ENCODE measurements around the gene VASH1.

Gene VASH1

DNA sequence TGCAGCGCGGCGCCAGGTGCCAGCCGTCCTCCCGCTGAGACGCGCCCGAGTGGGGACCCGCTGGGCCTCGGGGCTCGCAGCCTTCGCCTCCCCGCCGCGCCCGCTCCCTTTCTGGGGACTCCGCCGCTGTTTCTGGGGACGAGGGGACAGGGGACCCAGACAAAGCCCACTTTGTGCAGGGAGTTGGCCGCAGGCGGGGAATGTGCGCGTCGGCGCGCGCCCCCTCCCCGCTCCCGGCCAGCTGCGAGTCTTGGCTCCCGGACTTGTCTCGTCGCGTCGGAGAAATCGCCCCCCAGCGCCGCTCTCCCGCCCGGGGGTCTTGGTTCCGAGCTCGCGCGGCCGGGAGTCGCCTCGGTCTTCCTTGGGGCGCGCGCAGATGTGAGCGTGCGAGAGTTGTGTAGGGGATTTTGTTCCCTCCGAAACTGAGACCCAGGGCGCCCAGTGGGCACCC lies 717 bp downstream of the VASH1 start:
- peaks cover 14% of the 10 kb centered on the region for H3K4me1 Mint-ChIP-seq

DNA sequence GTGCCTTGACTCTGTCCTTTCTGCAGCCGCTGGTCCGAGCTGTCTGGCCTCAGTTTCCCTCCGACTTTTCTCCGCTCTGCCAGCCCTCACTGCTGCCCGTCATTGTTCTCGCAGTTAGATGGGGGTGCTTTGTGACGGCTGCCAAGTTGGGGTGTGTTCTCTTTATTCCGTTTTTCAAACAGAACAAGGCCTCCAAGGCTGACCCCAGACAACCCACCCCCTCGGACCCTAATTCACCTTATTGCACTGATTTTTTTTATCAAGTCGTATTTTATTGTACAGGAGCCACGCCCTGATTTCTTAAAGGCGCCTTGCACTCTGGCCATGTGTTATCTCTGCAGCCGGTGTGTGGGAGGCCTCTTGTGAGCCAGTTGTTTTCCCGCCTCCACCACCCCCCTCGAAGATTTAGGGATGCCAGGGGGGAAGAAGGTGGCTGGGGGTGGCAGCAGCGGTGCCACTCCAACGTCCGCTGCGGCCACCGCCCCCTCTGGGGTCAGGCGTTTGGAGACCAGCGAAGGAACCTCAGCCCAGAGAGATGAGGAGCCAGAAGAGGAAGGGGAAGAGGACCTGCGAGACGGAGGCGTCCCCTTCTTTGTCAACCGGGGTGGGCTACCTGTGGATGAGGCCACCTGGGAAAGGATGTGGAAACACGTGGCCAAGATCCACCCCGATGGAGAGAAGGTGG lies 1.3 kb downstream of the VASH1 start:
- ATAC-seq (no peak), DNase-seq (no peak)
- H3K27me3 Mint-ChIP-seq, result peaks cover 52% of the 10 kb centered on the region
- no peaks in the 10 kb centered on the region for H3K36me3 Mint-ChIP-seq (ENCODE audit: low read depth)
- no peaks in the 10 kb centered on the region for H3K9me3 Mint-ChIP-seq
- peak overlapping the region; percentile 39 for H3K27ac Mint-ChIP-seq
- peaks cover 14% of the 10 kb centered on the region for H3K4me1 Mint-ChIP-seq
- peak overlapping the region; percentile 74 for H3K4me3 Mint-ChIP-seq

More for the DNA sequence above, 717 bp downstream of the VASH1 start:
- Mint-ChIP-seq H3K36me3 (ENCODE audit: low read depth) (no peaks in the 10 kb centered on the region), H3K9me3 (no peaks in the 10 kb centered on the region), H3K27me3 (peaks cover 52% of the 10 kb centered on the region), H3K4me3 (peak overlapping the region; percentile 74), H3K27ac (peak overlapping the region; percentile 39)
- ATAC-seq, result no peak
- DNase-seq, result no peak

DNA sequence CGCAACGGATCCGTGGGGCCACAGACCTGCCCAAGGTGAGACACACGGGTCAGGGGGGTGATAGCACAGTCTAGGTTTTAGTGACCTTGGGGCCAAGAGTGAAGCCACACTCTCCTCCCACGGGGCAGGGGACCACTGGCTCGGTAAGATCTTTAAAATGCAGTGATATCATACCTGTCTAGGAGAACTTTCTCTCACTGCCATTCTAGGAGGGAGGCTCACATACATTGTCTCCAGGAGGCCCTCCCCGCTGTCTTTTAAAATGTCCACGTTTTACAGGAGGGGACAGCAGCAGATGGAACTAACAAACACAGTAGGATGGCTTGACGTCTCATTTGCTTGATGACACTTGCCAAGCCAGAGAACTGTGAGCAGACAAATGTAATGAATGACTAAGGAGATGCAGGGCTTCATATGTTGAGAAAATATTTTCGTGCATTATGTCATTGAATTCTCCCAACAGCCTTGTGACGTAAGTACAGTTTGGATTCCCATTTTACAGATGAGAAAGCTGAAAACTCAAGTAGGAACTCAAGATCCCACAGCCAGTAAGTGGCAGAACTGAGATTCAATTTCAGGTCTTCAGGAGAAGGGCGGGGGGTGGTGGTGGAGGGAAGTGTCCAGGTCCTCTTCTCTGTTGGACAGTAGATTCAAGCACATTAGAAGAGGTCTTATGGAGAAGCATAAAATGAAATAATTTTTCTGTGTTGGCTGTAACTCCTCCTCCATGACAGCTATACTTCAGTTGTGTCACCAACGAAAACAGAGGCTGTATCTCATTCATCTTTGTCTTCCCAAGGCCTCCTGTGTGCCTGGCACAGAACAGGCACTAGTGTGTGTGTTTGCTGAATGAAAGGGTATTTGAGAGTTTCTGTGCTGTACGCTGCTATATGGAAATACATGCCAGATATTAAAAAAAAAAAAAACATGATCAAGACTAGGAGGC lies 2.1 kb downstream of the VASH1 start:
- Mint-ChIP-seq H3K4me3 (peak overlapping the region; percentile 2), H3K9me3 (no peaks in the 10 kb centered on the region), H3K4me1 (peaks cover 21% of the 10 kb centered on the region), H3K27ac (no peak overlapping the region), H3K36me3 (ENCODE audit: low read depth) (no peaks in the 10 kb centered on the region), H3K27me3 (peaks cover 46% of the 10 kb centered on the region)
- DNase-seq (no peak), ATAC-seq (no peak)

DNA sequence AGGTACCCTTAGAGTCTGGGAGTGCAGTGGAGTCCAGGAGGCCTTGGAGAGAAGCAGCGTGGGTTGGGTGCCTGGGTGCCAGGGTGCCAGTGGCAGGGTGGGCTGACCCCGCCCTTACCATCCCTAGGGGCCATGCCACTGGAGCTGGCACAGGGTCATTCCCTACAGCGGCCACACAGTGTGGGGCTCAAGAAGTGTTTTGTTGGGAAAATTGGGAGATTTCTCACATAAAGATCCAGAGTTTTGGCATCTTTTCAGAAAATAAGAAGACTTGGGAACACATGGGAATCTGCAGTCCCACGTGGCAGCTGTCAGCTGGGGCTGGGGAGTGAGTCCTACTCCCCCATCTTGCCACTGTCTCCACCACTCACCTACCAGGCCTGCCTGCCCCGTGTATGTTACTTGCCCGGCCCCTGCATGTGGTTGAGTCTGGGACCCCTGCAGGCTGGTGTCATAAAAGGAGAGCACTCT lies 4.2 kb downstream of the VASH1 start:
- Mint-ChIP-seq H3K4me3 (no peak overlapping the region), H3K27ac (no peak overlapping the region), H3K36me3 (ENCODE audit: low read depth) (no peaks in the 10 kb centered on the region), H3K9me3 (no peaks in the 10 kb centered on the region), H3K4me1 (peaks cover 28% of the 10 kb centered on the region), H3K27me3 (peaks cover 31% of the 10 kb centered on the region)
- no peak for ATAC-seq
- DNase-seq, result no peak

DNA sequence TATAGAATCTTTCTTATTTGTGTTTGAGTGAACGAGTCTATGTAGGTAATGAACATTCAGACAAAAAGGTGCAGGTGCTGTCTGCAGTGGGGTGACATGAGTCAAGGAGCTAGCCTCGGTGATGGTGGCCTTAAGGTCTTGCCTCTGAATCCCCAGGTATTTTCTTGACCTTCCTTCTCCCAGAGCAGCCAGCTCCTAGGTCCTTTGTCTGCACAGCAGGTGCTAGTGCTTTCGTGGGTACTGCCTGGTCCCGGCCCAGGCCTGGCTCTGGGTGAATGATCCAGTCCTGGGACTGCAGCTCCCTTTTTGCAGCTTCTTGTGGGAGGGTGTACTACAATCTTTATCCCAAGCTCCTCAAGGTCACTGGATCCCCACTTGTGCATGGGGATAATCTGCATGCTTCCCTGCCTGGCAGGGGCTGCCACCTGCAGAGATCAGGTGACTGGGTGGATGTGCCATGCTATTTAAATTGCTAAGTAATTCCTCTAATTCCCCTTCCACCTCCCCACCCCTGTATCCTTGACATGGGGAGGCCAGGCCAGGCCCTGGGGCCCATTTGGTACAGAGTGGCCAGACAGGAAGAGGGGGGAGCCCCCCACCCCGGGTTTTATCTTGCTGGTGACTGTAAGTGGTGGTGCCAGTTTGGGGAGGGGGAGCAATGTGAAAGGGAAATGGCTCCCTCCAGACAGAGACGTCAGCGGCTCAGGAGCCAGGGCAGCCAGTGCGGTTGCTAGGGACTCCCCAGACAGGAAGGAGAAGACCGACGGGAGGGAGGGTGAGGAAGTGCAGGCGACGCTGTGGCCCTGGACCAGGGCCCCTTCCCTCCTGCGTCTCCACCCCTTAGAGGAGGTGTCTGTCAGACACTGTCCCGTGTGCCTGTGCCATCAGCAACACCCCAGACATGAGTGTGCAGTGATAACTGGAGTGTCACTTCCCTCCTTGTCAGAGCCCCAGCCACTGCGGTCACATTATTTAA lies 6.7 kb downstream of the VASH1 start:
- peaks cover 21% of the 10 kb centered on the region for H3K27me3 Mint-ChIP-seq
- DNase-seq (peak; percentile 67), ATAC-seq (peak; percentile 100)
- H3K27ac Mint-ChIP-seq, result peak overlapping the region; percentile 67
- H3K4me3 Mint-ChIP-seq, result peak overlapping the region; percentile 17
- no peaks in the 10 kb centered on the region for H3K9me3 Mint-ChIP-seq
- peaks cover 22% of the 10 kb centered on the region for H3K4me1 Mint-ChIP-seq
- no peaks in the 10 kb centered on the region for H3K36me3 Mint-ChIP-seq (ENCODE audit: low read depth)

DNA sequence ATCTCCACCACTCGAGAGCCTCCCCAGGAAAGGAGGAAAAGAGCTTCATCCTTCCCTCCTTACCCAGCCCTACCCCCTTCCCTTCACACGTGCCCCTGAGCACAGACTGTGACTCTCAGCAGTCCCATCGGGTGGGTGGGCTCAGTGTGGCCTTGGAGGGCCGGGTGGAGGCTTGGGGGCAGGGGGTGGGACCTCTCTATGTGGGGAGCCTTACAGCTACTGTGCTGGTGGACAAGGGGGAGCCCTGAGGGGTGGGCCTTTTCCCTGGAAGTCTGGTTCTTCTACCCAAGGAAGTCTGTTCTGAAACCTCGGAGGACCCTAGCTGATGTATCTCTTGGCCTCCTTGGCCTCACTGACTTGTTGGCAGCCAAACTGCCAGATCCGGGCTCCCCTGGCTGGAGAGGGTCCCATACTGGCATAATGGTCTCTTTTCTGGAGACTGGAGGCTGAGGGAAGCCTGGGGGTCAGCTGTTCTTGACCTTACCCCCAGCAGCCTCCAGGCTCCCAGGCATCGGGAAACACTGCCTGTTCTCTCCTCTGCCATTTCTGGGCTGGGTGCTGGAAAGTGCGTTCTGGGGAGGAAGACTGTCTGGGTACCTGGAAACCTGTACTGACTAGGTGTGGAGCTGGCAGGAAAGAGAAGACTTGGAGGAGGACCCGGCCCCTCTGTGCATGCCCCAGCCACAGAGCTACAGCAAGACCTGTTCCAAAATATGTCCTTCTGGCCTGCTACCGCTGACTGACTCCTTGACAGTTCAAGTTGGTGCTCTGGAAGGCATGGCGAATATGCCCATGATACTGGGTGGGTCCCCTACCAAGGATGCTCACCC lies 7.6 kb downstream of the VASH1 start:
- Mint-ChIP-seq H3K4me3 (no peak overlapping the region), H3K9me3 (no peaks in the 10 kb centered on the region), H3K27ac (peak overlapping the region; percentile 67), H3K4me1 (peaks cover 29% of the 10 kb centered on the region), H3K36me3 (ENCODE audit: low read depth) (no peaks in the 10 kb centered on the region), H3K27me3 (peaks cover 13% of the 10 kb centered on the region)
- ATAC-seq (no peak), DNase-seq (no peak)

DNA sequence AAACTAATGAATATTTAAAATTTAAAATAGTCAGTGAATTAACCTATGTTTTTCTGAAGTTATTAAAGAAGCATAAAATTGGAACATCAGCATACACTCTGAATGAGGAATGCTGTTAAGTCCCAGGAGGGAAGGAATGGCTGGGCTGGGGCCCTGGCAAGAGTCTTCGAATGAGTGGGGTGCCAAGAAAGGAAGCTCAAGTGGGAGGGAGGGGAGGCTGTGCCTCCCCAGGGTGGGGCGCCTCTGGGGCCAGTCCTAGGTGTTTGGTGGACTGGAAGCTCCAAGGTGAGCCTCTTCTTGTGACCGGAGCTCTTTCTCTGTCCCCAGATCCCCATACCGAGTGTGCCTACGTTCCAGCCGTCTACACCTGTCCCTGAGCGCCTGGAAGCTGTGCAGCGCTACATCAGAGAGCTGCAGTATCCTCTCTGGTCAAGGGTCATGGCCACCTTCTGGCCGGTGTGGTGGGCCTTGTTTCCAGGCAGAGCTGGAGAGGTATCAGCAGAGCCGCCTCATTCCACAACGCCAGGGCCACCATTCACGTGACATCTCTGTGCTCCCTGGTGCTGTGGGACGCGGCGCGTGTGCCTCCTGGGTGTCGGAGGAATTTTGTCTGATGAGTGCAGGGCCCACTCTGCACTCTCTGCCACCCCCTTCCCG lies 8.5 kb downstream of the VASH1 start:
- no peaks in the 10 kb centered on the region for H3K36me3 Mint-ChIP-seq (ENCODE audit: low read depth)
- no peaks in the 10 kb centered on the region for H3K9me3 Mint-ChIP-seq
- H3K4me3 Mint-ChIP-seq, result no peak overlapping the region
- ATAC-seq (no peak), DNase-seq (no peak)
- H3K4me1 Mint-ChIP-seq, result peaks cover 31% of the 10 kb centered on the region
- peaks cover 7% of the 10 kb centered on the region for H3K27me3 Mint-ChIP-seq
- H3K27ac Mint-ChIP-seq, result no peak overlapping the region

DNA sequence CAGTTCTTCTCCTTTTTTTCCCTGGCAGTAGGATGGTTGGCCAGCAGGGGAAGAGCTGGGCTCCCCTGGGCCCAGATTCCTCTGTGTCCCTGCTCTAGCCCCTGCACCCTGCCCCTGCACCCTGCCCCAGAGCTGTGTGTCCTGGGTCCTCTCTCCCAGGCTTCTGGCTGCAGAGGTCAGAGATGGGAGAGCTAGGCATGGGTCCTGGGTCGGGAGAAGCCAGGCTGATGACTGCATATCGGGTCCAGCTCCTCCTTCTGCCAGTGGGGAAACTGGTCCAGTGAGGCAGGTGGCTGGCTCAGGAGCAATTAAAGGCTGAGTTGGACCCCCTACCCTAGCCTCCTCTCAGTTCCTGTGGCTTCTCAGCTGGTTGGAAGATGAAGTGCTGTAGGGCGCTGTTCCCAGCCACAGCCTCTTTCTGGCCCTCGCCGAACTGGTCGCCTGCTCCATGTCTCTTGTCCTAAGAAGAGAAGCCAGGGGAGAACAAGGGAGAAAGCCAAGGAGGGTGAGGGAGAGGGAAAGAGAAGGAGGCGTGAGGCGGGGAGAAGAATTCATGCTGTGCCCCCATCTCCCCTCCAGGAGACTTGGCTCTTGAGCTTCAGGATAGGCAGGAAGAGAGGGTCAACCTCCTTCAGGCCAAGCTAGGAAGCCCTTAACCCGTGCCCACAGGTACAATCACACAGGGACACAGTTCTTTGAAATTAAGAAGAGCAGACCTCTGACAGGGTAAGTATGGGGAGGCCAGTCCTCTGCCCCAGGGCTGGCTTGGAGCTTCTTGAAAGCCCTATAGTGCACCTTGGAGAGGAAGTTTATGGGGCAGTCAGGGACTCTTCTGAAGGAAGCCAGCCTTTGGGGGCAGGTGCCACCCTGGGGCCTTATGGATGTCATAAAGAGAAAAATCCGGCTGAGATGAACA lies 9.5 kb downstream of the VASH1 start:
- Mint-ChIP-seq H3K4me3 (no peak overlapping the region), H3K27me3 (peaks cover 3% of the 10 kb centered on the region), H3K4me1 (peaks cover 31% of the 10 kb centered on the region), H3K36me3 (ENCODE audit: low read depth) (no peaks in the 10 kb centered on the region), H3K9me3 (no peaks in the 10 kb centered on the region), H3K27ac (no peak overlapping the region)
- ATAC-seq (no peak), DNase-seq (no peak)

DNA sequence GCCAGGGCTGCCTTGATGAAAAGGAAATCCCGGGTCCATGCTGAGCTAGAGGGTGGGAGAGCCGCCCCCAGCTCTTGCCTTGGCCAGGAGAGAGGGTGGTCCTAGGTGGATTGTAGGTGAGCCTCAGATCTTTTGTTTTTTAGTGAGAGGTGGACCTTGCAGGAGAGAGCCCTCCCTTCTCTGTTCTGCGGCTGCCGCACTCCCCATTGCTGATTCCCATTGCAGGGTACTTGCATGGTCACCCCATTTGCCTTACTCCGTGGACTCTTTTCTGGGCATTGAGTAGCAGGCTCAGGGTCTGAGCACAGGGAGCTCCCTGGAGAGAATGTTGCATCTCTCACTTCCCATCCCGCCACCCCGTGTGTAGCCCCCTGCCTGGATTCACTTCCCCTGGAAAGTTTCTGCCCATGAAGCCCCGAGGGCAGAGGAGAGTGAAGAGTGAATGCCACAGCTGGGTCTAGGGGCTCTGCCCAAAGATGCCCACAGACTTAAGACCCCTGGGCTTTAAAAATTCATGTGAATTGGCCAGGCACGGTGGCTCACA lies 10.2 kb downstream of the VASH1 start:
- DNase-seq (no peak), ATAC-seq (no peak)
- Mint-ChIP-seq H3K9me3 (no peaks in the 10 kb centered on the region), H3K36me3 (ENCODE audit: low read depth) (no peaks in the 10 kb centered on the region), H3K27me3 (peaks cover 3% of the 10 kb centered on the region), H3K4me3 (no peak overlapping the region), H3K4me1 (peaks cover 31% of the 10 kb centered on the region), H3K27ac (no peak overlapping the region)

DNA sequence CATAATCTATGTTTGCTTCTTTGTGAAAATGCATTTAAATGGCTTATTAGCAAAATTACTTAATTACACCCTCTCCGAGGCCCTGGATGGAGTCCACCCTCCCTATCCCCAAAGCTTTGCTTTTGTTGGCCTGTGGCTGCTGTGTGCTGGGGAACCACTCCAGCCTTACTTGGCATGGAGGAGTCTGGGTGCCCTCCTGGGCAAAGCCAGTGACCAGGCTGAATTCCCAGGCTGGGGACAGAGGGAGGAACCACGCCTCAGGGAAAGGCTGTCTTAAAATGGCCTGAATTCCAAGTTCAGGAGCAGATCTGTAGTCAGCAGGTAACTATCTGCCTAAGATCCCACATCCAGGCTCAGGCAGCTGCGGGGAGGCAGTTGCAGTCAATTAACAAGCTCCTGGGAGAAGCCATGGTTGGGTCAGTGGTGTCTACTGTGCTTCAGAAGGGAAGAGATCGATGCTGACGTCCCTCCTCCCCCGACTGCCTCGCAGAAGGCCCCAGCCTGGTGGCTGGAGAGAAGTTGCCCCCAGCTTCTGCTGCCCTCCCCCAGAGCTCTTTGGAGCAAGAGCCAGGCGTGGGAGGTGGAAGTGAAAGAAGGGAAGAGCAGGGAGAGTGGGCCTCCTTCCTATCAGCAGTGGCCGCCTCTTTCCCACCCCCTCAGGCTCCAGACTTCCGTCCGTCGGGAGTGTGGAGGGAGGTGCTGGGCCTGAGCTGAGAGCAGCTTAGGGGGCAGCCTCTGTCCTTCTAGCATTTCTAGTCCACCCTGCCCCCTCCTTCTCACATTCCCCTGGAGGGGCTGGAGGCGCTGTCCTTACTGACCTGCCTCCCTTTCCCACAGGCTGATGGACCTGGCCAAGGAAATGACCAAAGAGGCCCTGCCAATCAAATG lies 11.3 kb downstream of the VASH1 start:
- H3K4me1 Mint-ChIP-seq, result peaks cover 30% of the 10 kb centered on the region
- no peaks in the 10 kb centered on the region for H3K36me3 Mint-ChIP-seq (ENCODE audit: low read depth)
- H3K27ac Mint-ChIP-seq, result no peak overlapping the region
- ATAC-seq (no peak), DNase-seq (no peak)
- peaks cover 3% of the 10 kb centered on the region for H3K27me3 Mint-ChIP-seq
- no peaks in the 10 kb centered on the region for H3K9me3 Mint-ChIP-seq
- H3K4me3 Mint-ChIP-seq, result no peak overlapping the region

DNA sequence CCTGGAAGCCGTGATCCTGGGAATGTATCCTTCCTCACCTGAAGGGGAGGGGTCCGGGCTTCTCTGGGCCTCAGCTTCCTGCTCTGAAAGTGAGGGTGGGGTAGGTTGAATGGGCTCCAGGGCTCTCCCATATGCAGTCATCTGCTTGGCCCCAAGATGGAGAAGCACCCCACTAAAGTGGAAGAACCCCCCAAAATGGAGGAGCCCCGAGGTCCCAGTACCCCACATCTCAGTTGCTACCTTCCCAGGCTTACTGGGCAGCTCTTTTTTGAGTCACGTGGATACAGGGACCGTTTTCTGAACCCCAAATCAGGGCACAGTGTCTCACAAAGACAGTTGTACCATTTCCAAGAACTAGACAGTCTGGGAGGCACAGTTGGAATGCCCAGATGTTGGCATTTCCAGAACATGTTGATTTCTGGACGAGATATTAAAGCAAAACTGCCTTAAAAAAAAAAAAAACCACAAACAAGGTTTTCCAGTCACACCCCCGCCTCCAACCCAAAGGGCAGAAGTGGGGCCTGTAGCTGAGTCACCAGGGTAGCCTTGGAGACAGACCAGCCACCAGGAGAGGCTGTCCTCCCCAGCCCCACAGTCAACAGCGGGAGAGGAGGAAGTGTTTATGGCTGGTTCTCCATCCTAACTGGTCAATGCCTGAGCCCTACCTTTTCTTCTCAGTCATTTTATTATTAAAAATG lies 12.1 kb downstream of the VASH1 start:
- no peaks in the 10 kb centered on the region for H3K9me3 Mint-ChIP-seq
- no peaks in the 10 kb centered on the region for H3K36me3 Mint-ChIP-seq (ENCODE audit: low read depth)
- H3K27ac Mint-ChIP-seq, result no peak overlapping the region

More for the DNA sequence above, 12.1 kb downstream of the VASH1 start:
- Mint-ChIP-seq H3K4me1 (peaks cover 23% of the 10 kb centered on the region), H3K4me3 (no peak overlapping the region), H3K27me3 (peaks cover 3% of the 10 kb centered on the region)
- ATAC-seq, result peak; percentile 82
- peak; percentile 49 for DNase-seq

Measured in activated naive CD8-positive, alpha-beta T cell treated with anti-CD3 and anti-CD28 coated beads, Interleukin-2, amount 50 U/mL, for 24 hours (primary cell).